ENCODE results near the gene ZNF277.
A peak's percentile ranks its signal among the peaks of the same experiment; 100 is the strongest.

The ZNF277 gene

DNA sequence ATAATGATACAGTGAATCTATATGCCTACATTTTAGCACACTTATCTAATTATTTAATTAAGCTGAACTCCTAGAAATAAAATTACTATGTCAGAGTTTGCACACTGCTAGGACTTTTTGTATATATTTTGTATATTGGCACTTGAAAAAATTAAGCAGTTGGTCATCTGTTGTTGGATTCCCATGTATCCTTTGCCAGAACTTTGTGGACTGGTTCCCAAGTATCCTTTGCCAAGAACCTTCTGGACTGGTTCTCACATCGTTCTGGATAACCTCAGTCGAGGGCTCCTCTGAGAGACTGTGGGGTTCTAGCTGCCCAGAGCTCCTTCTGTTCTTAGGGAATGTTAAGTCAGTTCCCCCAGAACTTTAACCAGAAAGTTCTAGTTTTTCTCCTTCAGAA is 135.0 kb downstream of the ZNF277 start:
- no peak for ATAC-seq

DNA sequence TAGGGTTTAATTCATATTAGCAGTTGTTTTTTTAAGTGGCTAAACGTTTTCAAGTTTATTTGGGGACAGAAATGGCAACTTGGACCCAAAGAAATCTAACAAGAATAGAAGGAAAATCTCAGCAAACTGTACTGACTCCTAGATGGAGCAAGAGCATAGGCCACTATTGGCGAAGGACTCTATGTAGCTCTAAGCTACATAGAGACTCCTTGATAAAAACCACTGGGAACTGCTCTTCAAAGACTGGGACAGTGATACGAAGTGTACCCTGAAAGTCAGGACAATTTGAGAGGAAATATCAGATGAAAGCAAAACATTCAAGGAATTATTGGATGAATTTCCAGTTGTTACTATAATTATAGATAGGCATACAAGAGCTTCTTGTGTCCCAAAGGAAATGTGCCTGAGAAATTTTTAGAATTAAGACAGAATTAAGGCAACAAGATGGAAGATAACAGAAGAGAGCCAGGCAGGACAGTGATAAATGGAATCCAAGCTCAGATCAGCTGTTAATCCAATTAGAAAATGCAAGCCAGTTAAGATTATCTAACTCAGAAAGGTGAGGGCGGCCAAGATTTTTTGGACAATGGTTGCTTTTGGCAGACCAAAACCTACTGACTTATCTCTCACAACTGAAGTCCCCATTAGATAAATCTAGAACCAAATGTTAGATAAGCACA is 140.0 kb downstream of the ZNF277 start:
- TF ChIP-seq ISL1 (CRISPR knock-in tag; IDR thresholded peaks at IDR 0.05) (peak; percentile 59), RARB (CRISPR knock-in tag; IDR thresholded peaks at IDR 0.05) (no peak), OSR1 (CRISPR knock-in tag; IDR thresholded peaks at IDR 0.05) (no peak), ZNF70 (CRISPR knock-in tag; IDR thresholded peaks at IDR 0.05) (no peak)
- TF ChIP-seq, protein P1, sequence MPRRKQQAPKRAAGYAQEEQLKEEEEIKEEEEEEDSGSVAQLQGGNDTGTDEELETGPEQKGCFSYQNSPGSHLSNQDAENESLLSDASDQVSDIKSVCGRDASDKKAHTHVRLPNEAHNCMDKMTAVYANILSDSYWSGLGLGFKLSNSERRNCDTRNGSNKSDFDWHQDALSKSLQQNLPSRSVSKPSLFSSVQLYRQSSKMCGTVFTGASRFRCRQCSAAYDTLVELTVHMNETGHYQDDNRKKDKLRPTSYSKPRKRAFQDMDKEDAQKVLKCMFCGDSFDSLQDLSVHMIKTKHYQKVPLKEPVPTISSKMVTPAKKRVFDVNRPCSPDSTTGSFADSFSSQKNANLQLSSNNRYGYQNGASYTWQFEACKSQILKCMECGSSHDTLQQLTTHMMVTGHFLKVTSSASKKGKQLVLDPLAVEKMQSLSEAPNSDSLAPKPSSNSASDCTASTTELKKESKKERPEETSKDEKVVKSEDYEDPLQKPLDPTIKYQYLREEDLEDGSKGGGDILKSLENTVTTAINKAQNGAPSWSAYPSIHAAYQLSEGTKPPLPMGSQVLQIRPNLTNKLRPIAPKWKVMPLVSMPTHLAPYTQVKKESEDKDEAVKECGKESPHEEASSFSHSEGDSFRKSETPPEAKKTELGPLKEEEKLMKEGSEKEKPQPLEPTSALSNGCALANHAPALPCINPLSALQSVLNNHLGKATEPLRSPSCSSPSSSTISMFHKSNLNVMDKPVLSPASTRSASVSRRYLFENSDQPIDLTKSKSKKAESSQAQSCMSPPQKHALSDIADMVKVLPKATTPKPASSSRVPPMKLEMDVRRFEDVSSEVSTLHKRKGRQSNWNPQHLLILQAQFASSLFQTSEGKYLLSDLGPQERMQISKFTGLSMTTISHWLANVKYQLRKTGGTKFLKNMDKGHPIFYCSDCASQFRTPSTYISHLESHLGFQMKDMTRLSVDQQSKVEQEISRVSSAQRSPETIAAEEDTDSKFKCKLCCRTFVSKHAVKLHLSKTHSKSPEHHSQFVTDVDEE (CRISPR knock-in tag; IDR thresholded peaks at IDR 0.05), result 0 out of 2 replicates have a peak, but pooled peaks have one; percentile 52
- ATAC-seq, result no peak

More for the DNA sequence above, 135.0 kb downstream of the ZNF277 start:
- TF ChIP-seq TOX (CRISPR knock-in tag; IDR thresholded peaks at IDR 0.05; ENCODE audit: borderline replicate concordance), result no peak
- TF ChIP-seq SNAI2 (CRISPR knock-in tag; IDR thresholded peaks at IDR 0.05), result no peak
- no peak for TF ChIP-seq ZFP3 (CRISPR knock-in tag; IDR thresholded peaks at IDR 0.05)

- ATAC-seq, result no peak
- TF ChIP-seq, protein P1 (CRISPR knock-in tag; IDR thresholded peaks at IDR 0.05), result no peak
- no peak for TF ChIP-seq SNAI2 (CRISPR knock-in tag; IDR thresholded peaks at IDR 0.05)
- no peak for TF ChIP-seq PPARA (CRISPR knock-in tag; IDR thresholded peaks at IDR 0.05; ENCODE audit: borderline replicate concordance)
- no peak for TF ChIP-seq OSR1 (CRISPR knock-in tag; IDR thresholded peaks at IDR 0.05)
- no peak for TF ChIP-seq ZNF70 (CRISPR knock-in tag; IDR thresholded peaks at IDR 0.05)
- no peak for TF ChIP-seq POU6F1 (CRISPR knock-in tag; IDR thresholded peaks at IDR 0.05; ENCODE audit: borderline replicate concordance, low read depth)
- TF ChIP-seq GLIS3 (CRISPR knock-in tag; IDR thresholded peaks at IDR 0.05), result no peak
- no peak for TF ChIP-seq ZFP3 (CRISPR knock-in tag; IDR thresholded peaks at IDR 0.05)
- no peak for TF ChIP-seq TOX (CRISPR knock-in tag; IDR thresholded peaks at IDR 0.05; ENCODE audit: borderline replicate concordance)
- TF ChIP-seq RARB (CRISPR knock-in tag; IDR thresholded peaks at IDR 0.05), result no peak
- TF ChIP-seq ZFP30 (CRISPR knock-in tag; IDR thresholded peaks at IDR 0.05), result no peak
- TF ChIP-seq, protein P2, sequence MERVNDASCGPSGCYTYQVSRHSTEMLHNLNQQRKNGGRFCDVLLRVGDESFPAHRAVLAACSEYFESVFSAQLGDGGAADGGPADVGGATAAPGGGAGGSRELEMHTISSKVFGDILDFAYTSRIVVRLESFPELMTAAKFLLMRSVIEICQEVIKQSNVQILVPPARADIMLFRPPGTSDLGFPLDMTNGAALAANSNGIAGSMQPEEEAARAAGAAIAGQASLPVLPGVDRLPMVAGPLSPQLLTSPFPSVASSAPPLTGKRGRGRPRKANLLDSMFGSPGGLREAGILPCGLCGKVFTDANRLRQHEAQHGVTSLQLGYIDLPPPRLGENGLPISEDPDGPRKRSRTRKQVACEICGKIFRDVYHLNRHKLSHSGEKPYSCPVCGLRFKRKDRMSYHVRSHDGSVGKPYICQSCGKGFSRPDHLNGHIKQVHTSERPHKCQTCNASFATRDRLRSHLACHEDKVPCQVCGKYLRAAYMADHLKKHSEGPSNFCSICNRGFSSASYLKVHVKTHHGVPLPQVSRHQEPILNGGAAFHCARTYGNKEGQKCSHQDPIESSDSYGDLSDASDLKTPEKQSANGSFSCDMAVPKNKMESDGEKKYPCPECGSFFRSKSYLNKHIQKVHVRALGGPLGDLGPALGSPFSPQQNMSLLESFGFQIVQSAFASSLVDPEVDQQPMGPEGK (CRISPR knock-in tag; IDR thresholded peaks at IDR 0.05; ENCODE audit: borderline replicate concordance), result no peak
- no peak for TF ChIP-seq TCF4 (CRISPR knock-in tag; IDR thresholded peaks at IDR 0.05; ENCODE audit: borderline replicate concordance)
- TF ChIP-seq CSDC2 (CRISPR knock-in tag; IDR thresholded peaks at IDR 0.05), result no peak
- no peak for TF ChIP-seq CREB5 (CRISPR knock-in tag; IDR thresholded peaks at IDR 0.05; ENCODE audit: low read depth)
- no peak for TF ChIP-seq ZNF8 (CRISPR knock-in tag; IDR thresholded peaks at IDR 0.05)
Measured at GRCh38 chr7:112347088-112347487, 140.6 kb downstream of the ZNF277 start.

All from SK-N-SH treated with all-trans-retinoic acid at 6 μM for 48 hours (cell line).